NCI-H748 (cell line): ENCODE results near the gene CEP19.
"Not testable (repeated sequence)": the region's sequence is repeated elsewhere in the genome, so short reads cannot be mapped to it uniquely, and the experiment has no call there.

Experiments used
- DNase-seq: peaks from one replicate; lab custom pipeline; 2025; ENCODE audit not compliant: unreplicated experiment; lab: John Stamatoyannopoulos, UW

The CEP19 gene, protein sequence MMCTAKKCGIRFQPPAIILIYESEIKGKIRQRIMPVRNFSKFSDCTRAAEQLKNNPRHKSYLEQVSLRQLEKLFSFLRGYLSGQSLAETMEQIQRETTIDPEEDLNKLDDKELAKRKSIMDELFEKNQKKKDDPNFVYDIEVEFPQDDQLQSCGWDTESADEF

DNA sequence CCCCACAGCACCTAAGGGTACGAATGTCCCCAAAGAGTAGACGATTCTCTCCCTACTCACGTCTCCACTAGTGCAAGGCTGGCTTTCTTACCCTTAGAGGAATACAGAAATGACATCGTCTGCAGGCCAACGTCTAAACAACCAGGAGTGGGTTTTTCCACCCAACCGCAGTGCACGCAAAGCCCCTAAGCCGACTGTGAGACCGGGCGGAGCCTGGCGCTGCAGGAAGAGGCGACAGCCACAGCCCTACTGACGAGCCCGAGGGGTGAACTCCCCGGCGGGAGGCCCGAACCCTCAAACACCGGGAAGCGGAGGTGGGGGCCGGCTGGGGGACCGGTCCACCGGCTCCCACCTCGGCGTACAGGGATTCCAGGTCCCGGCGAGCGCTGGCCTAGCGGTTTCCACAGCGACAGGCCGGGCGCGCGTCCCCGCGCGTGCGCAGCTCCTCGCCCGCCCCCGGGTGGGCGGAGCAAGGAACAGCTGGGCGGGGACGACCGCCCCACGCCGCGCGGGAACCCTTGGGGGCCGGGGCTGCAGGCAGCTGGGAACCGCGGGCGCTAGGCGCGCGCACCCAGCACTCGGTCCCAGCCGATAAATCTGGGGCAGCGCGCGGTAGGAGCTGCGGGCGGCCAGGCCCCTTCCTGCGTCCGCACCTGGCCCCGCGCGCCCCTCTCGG lies at the start of gene CEP19, which contains the start of gene PIGX:
CEP19 (minus strand) TSS at position 413 of the 676 bp plus-strand sequence. CDS start 3,593 bp downstream, outside the sequence.
PIGX (plus strand) TSS at position 540 of the 676 bp plus-strand sequence.
- DNase-seq: peak; percentile 79

DNA sequence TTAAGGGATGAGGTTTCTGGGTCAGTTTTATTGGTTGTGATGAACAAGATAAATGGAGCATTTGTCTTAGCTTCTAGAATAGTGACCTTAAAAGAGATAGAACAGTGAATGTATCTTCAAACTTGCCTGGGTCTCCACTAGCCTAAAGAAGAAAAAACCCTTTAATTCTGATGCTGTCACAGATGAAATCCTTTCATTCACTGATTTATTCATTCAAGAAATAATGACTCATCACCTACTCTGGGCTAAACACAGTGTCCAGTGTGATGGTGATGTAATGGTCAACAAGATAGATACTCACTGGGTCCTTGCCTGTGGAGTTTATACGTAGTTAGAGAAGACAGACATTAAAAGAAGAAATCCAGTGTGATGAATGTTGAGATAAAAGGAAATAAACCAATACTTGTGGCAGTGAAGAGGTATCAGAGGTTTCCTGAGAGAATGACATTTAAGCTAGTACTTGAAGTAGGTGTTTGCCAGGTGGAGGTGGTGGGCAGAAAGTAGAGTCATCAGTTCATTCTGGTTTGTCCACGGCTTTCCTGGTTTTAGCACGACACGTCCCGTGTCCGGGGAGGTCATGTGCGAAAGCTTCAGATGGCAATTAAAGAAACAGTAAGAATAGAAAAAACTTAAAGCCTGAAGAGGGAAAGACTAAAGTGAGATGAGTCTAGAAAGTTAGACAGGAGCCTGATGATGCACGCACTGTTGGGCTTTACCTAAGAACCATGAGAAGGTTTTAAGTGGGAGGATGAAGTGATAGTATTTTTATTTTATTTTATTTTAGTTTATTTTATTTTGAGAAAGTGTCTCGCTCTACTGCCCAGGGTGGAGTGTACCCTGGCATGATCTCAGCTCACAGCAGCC lies 46.1 kb upstream of the CEP19 start:
- DNase-seq: no peak

DNA sequence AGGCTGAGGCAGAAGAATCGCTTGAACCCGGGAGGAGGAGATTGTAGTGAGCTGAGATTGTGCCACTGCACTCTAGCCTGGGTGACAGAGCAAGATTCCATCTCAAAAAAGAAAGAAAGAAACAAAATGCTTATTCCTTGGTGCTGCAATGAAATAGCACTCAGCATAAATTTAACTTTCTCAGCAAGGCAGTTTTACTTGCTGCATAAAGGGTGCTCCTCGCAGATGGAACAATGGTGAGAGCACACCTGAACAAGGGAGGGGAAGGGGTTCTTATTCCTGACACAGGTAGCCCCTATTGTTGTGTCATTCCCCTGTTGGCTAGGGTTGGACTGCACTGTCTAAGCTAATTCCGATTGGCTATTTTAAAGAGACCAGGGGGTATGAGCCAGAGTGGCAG lies 44.7 kb upstream of the CEP19 start:
- DNase-seq: no peak

DNA sequence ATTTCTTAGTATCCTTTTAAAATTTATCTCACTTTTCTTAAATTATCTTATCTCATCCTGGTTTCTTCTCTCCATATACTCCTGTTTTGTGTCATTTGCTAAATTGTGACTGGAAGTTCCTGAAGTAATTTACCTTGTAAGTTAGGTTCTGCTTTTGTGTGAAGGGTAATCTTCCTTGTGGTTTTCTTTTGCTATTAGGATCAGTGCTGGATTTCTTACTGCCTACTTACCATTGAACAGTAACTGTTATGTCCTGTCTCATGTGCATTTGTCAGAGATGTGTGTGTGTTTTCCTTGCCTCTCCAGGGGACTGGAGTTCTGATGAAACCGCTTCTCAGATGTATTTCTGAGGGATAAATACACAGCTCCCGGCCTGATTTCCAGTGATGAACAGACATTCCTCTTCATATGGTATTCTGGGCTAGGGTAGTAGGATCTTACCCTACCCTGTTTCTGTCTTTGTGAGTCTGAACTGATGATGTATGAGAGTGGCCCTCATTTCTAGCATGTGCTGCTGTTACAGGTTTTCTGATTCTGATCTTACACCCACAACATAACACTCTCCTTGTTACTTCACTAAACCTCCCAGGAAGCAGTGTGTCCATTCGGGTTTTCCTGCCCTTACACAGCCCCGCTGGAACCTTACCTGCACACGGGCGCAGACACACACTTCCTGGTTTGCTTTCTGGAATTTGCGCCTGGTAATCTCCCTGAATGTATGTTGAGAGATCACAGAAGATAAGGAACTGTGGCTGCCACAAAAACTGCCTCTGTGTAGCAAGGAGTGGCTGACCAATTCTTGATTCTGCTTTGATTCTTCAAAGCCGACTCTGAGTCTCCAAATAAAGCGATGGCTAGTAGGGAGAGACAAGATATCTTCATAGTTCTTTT lies 42.3 kb upstream of the CEP19 start:
- DNase-seq: no peak

DNA sequence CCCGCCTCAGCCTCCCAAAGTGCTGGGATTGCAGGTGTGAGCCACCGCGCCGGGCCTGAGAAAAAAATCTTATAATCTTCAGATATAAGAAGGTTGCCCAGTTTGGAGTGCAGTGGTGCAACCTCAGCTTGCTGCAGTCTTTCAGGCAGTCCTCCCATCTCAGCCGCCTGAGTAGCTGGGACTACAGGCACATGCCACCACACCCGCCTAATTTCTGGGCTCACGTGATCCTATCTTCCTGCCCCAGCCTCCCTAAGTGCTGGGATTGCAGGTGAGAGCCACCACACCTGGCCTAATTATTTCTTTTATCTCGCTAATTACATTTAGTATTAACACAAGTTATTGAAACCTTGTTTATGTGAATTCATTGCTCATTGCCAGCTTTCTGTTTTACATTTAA lies 41.2 kb upstream of the CEP19 start:
- DNase-seq: no peak

DNA sequence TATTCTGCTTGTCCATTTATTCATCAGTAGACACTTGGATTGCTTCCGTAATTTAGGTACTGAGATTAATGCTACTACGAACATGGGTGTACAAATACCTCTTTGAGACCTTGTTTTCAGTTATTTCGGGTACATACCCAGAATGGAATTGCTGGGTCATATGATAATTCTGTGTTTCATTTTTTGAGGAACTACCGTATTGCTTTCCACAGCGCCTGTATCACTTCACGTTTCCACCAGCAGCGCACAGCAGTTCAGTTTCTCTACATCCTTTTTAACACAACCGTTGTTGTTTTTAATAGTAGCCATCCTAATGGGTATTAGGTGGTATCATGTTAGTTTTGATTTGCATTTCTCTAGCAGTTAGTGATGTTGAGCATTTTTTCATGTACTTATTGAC lies 37.1 kb upstream of the CEP19 start:
- DNase-seq: no peak

DNA sequence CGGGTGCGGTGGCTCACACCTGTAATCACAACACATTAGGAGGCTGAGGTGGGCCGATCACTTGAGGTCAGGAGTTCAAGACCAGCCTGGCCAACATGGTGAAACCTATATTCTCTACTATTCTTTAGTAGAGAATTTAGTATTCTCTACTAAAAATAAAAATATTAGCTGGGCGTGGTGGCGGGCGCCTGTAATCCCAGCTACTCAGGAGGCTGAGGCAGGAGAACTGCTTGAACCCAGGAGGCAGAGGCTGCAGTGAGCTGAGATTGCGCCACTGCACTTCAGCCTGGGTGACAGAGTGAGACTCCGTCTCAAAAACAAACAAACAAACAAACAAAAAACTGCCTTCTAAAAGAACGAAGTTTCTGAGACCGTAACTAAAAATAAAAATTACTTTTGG lies 31.5 kb upstream of the CEP19 start:
- not testable (repeated sequence) for DNase-seq

DNA sequence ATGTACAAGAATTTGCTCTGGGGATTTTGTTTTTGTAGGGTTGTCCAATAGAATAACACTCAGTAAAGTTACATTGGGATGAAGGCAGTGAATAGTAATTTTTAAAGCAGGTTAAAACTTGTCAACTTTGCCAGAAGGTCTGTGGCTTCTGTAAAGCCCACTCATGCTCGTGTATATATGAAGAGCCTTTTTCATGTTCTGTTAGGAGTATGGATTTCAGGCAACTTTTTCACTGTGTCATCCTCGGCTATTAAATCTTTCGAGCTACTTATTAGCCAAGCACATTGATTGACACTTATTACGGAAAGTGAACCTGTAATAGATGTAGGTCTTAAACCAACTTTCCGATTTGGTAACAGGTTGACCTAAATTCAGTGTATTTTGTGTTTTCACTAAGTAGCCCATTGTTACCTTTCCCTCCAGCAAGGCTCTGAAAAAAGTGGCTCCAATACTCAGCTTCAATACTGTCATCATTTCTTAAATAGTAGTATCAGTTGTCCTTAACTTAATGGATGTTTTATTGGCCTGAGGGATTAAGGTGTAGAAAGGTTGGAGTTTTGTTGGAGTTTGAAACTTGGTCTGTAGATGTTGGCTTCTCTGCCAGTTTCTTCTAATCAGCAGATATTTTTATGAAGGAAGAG lies 29.3 kb upstream of the CEP19 start:
- DNase-seq: no peak

DNA sequence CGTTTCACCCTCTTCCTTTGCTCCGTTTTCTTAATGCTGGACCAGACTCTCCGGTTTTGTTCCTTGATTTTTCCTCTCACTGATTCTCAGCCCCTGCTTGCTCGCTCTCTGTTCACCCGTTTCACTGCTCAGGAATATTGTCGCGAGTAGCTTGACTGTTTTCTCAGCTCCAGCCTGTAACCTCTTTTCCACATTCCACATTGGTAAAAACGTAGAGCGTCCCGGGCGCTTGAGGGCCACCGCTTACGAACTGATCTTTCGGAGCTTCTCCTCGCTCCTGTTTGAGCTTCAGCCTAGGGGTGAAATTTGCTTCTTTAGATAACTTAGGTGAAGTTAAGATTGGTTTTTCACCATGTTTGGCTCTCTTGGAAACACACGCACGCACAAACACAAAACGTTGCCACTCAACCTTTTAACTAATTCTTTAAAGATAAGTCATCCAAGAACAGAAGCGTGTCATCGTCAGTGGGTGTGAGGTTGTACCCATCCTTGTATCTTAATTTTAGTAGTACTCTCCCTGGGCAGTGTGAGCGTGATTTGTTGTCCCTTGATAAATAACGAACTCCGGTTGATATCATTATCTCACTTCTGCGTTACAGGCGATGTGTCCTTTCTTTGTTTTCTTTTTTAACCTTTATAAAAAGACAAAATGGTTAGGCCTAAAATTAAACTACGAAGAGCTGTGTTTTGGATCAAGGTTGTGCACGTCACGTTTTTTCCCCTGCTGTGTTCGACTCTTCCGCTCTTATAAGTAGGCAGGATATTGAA lies 28.6 kb upstream of the CEP19 start:
- no peak for DNase-seq

DNA sequence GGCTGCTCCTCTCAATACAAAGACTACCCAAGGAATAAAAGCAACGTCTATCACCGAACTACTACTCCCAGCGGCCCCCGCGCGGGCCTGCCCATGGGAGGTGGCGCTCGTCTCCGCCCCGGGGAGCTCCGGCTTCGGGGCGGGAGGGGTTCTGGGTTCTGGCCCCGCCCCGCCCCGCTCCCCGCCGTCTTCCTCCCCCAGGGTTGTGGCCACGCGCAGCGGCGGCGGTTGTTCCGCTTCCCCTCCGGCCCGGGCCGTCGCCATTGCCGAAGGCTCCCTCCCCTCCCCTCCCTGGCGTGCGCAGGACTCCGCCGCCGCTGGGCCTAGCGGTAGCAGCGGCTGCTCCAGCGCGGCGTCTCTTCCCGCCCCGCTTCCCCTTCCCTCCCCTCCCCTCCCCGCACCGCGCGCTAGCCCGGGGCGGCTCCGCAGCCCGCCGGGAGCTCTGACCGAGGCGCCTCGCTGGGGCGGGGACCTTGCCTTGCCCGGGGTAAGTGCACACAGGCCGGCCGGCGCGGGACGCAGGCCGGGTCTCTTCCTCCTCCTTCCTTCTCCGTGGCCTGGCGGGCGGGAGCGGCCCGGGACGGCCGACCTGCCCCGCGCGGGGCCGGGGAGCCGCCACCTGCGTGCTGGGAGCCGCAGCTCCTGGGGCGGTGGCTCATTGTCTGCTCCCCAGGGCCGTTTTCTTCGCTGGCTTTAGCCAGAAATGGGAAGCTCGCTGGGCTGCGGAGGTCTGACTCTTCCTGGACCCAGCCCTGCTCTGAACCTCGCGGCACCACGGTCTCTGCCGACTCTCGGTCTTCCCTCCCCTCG lies 27.8 kb upstream of the CEP19 start, which contains the start of gene PAK2:
PAK2 (plus strand) TSS at position 187 of the 810 bp plus-strand sequence. CDS start 42,790 bp downstream, outside the sequence.
- DNase-seq: peak; percentile 84

DNA sequence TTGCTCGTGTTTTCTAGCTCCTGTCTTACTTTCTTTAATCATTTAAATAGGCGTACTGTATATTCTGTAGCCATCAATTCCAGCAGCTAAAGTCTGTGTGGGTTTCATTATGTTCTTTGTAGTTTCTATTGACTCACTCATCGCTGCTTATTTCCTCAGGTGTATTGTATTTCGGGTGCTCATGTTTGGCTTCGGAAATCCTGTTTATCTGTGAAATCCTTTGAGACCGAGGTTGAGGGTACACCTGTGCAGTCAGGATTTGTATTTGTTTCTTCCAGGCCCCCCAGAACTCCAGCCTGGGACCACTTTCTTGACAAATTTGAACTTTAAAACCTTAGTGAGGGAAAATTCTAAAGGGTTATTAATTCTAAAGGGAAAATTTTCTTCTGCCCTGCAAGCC lies 25.6 kb upstream of the CEP19 start:
- DNase-seq: no peak

DNA sequence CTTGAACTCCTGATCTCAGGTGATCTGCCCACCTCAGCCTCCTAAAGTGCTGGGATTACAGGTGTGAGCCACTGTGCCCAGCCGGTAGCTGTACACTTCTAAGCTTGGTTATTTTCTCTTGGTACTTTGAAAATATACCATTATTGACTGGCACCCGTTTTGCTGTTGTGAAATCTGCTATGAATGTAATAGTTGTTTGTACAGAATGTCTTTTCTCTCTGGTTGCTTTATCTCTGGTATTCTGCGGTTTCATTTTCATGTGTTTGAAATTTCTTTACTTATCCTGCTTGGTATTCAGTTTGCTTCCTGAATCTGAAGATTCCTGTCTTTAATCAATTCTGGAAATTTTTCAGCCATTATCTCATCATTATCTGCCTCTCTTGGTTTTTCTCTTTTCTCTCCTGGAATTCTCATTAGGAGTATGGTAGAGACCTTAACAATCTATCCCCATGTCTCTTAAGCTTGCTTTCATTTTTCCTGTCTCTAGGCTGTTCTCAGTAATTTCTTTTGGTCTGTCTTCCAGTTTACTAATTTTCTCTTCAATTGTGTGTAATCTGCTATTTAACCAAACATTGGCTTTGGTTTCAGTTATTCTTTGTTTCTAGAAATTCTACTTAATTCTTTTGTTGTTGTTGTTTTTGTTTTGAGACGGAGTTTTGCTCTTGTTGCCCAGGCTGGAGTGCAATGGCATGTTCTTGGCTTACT lies 24.8 kb upstream of the CEP19 start:
- DNase-seq: no peak

DNA sequence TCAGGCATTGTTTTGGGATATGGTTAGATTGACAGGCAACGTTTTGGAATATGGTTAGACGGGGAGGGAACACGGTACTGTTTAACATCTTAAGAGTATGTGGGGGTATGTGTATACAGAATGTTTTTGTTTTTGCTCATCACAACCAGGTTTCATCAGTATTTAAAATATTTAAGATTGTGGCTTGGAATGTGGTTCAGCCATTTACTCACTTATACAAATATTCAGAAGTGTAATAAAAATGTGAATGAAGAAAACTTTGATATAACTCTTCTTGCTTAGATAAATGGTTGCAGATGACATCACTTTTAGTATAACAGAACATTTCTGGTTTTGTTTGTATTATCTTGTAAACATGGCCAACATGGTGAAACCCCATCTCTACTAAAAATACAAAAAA lies 23.7 kb upstream of the CEP19 start:
- DNase-seq: no peak

DNA sequence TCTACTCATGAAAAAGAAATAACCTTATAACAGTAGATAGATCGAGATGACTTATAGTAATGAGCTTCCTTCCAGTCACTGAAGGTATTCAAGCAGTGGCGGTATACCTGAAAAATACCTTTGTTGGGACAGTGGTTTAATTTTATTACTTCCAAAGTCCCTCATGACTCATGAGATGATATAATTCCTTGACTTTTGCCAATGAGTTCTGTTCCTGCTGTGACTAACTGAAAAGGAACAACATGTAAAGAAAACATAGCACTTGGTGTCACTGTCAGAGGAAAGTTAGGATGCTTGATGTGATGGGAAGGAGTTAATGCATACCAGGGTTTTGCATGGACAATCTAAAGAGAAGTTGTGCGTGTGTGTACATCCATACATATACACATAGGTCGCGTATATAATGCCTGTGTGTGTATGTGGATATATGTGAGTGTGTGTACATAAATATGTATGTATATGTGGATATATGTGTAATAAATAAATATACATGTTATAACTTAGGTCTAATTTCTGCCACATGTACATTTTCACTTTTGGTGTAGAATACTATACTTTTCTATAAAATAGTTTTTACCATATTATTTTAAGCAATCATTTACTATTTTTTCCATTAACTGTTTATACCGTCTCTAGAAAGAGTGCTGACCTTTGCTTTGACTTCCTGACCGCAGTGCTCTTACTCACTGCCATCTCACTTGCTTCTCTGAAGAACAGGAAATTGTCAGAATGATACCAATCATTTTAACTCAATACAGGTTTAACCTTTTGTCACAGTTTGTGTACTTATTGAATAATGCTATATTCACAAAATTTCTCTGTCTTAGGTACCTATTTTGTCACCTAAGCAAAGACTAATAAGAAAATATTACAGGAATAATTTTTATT lies 15.0 kb upstream of the CEP19 start:
- no peak for DNase-seq

DNA sequence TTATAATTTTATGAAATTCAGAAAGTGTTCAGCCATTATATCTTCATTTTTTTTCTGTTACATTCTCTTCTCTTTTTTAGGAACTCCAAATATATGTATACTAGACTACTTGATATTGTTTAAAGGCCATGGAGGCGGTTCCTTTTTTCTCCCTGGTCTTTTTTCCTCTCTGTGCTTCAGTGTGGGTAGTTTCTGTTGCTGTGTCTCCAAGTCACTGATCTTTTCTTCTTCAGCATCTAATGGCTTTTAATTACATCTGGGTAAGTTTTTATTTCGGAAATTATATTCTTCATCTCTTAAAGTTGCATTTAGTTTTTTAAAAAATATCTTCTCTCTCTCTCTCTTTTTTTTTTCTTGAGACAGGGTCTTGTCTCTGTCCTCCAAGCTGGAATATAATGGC lies 9.0 kb upstream of the CEP19 start:
- no peak for DNase-seq

DNA sequence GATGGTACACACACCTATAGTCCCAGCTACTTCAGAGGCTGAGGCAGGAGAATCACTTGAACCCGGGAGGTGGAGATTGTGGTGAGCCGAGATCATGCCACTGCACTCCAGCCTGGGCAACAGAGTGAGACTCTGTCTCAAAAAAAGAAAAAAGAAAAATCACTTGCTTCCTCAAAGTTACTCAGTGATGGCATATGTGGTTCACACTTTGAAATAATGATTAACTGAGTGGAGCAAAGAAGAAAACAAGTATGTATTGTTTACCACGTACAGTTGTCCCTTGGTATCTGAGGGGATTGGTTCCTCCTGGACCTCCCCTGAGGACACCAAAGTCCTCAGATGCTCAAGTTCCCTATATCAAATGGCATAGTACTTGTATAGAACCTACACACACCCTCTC lies 5.1 kb upstream of the CEP19 start:
- DNase-seq: not testable (repeated sequence)
